ENCODE data around the gene ACTR1A.

GRCh38 chr10:102479651-102480050 is 22.9 kb downstream of the ACTR1A start:
- no peak for TF ChIP-seq CTCF (IDR thresholded peaks at IDR 0.05 in 8 of 11, conservative IDR thresholded peaks at IDR 0.05 in 3 of 11)
- TF ChIP-seq POLR2A (IDR thresholded peaks at IDR 0.05), result no peak

Measured in spleen (tissue), 7 donors.